Common myeloid progenitor, CD34-positive (primary cell): Measurements from ENCODE around the gene C3orf38.
A peak's percentile ranks its signal among the peaks of the same experiment; 100 is the strongest.

Experiments used
- CTCF ChIA-PET: fragments of 350-600 bp; sonication (Branson Sonifier 250); formaldehyde crosslinking; loops from one replicate; lab custom pipeline; 2021; ENCODE audit warnings: antibody characterized with exemption; lab: Charles Lee
- POLR2A ChIA-PET: fragments of 350-600 bp; sonication (Branson Sonifier 250); formaldehyde crosslinking; loops from one replicate; lab custom pipeline; 2021; ENCODE audit warnings: antibody characterized with exemption; lab: Charles Lee
- DNase-seq, 3 donors: peaks; one replicate each; pipeline versions ENCODE4 v3.0.0 to v3.0.0-alpha.2; 2013
- H3K27ac ChIP-seq, 2 experiments: 1 replicate in 1 of 2; 2 replicates in 1 of 2; pipeline ENCODE4 v1.7.0; 2013; ENCODE audit warnings: inconsistent platforms in 2 of 2, low read length in 2 of 2, mild to moderate bottlenecking in 2 of 2, low read depth in 1 of 2, moderate library complexity in 1 of 2; ENCODE audit not compliant: severe bottlenecking in 2 of 2, insufficient read depth in 1 of 2, poor library complexity in 1 of 2
- H3K27me3 ChIP-seq, 5 experiments: replicated peaks in 2 of 5; 1 replicate in 3 of 5; 2 replicates in 2 of 5; pipeline versions ENCODE4 v1.6.1 to v1.7.0; 2013; ENCODE audit warnings: low read length in 4 of 5, mild to moderate bottlenecking in 2 of 5, moderate library complexity in 2 of 5, inconsistent platforms in 1 of 5; ENCODE audit not compliant: insufficient read depth in 5 of 5, control insufficient read depth in 4 of 5
- H3K36me3 ChIP-seq, 4 experiments: 1 replicate in 2 of 4; 2 replicates in 2 of 4; pipeline versions ENCODE4 v1.6.1 to v1.7.0; 2013; ENCODE audit warnings: low read length in 3 of 4, control low read depth in 1 of 4, mild to moderate bottlenecking in 1 of 4; ENCODE audit not compliant: control insufficient read depth in 4 of 4, insufficient read depth in 4 of 4
- H3K4me1 ChIP-seq, 4 experiments: 1 replicate in 3 of 4; 2 replicates in 1 of 4; pipeline versions ENCODE4 v1.6.1 to v1.7.1; 2013; ENCODE audit warnings: low read length in 3 of 4, mild to moderate bottlenecking in 3 of 4, control low read depth in 1 of 4, inconsistent platforms in 1 of 4, moderate library complexity in 1 of 4; ENCODE audit not compliant: control insufficient read depth in 4 of 4, insufficient read depth in 4 of 4; ENCODE audit errors: control extremely low read depth in 1 of 4
- H3K4me3 ChIP-seq, 7 experiments: 1 replicate in 4 of 7; 2 replicates in 3 of 7; pipeline versions ENCODE4 v1.5.1 to v1.7.0; 2013; ENCODE audit warnings: mild to moderate bottlenecking in 7 of 7, low read length in 6 of 7, moderate library complexity in 6 of 7, inconsistent platforms in 2 of 7, low read depth in 2 of 7, control low read depth in 1 of 7; ENCODE audit not compliant: insufficient read depth in 4 of 7, control insufficient read depth in 1 of 7; ENCODE audit errors: extremely low read depth in 1 of 7
- H3K9me3 ChIP-seq, 5 experiments: 1 replicate in 4 of 5; 2 replicates in 1 of 5; pipeline versions ENCODE4 v1.6.1 to v1.7.1; 2013; ENCODE audit warnings: low read length in 4 of 5, mild to moderate bottlenecking in 2 of 5, inconsistent platforms in 1 of 5, low read depth in 1 of 5, moderate library complexity in 1 of 5; ENCODE audit not compliant: control insufficient read depth in 4 of 5, insufficient read depth in 2 of 5; ENCODE audit errors: control extremely low read depth in 1 of 5
- WGBS: methylation state at CpG from one replicate; pipeline ENCODE4 v1.1.5; 2013; ENCODE audit not compliant: insufficient coverage; 5-methylcytosine and 5-hydroxymethylcytosine counted together

C3orf38 gene

GRCh38 chr3:88195951-88196434 is 46.2 kb downstream of the C3orf38 start:
- Histone ChIP-seq H3K4me1 (no peaks in the 10 kb centered on the region), H3K27ac (no peak overlapping the region), H3K27me3 (no peaks in the 10 kb centered on the region), H3K4me3 (no peak overlapping the region), H3K9me3 (no peaks in the 10 kb centered on the region), H3K36me3 (no peaks in the 10 kb centered on the region)
- peak in 1 of 3 donors; percentile 11 for DNase-seq
- ChIA-PET CTCF (interaction anchor here (0.7 to 0.8 kb wide), 2 partner anchors 10 to 21 kb away, joined by 3 read pairs; no protein-coding TSS in a partner anchor), POLR2A (no interaction called here)
- WGBS: 80% methylated on average over 2 of the region's 2 CpGs

GRCh38 chr3:88198121-88198520 is 48.4 kb downstream of the C3orf38 start:
- ChIA-PET POLR2A (no interaction called here), CTCF (no interaction called here)
- no peak for DNase-seq
- Histone ChIP-seq H3K27ac (no peak overlapping the region), H3K4me1 (no peaks in the 10 kb centered on the region), H3K36me3 (no peaks in the 10 kb centered on the region), H3K4me3 (no peak overlapping the region), H3K27me3 (no peaks in the 10 kb centered on the region), H3K9me3 (no peaks in the 10 kb centered on the region)
- WGBS: no CpG with 5 or more reads among the region's 1 CpG

GRCh38 chr3:88203642-88204055 is 53.9 kb downstream of the C3orf38 start:
- CTCF ChIA-PET: no interaction called here
- DNase-seq: peak; percentile 55 to 76 (median 70)
- peaks cover 0 to 2% (median 0%) of the 10 kb centered on the region in 4 experiments for H3K4me1 ChIP-seq

More at GRCh38 chr3:88203642-88204055, 53.9 kb downstream of the C3orf38 start:
- Histone ChIP-seq H3K27ac (no peak overlapping the region), H3K9me3 (no peaks in the 10 kb centered on the region), H3K36me3 (no peaks in the 10 kb centered on the region), H3K4me3 (no peak overlapping the region), H3K27me3 (peaks cover 0 to 2% (median 0%) of the 10 kb centered on the region in 5 experiments)
- 0% methylated on average over 2 of the region's 5 CpGs for WGBS
- POLR2A ChIA-PET: no interaction called here
